AG04449 (cell line): ENCODE measurements around the gene PALM2AKAP2.

Source experiments
- CTCF ChIA-PET: fragments of 350-600 bp; formaldehyde crosslinking; extraction: SDS; loops from one replicate; lab custom pipeline; 2021; ENCODE audit warnings: antibody characterized with exemption; lab: Yijun Ruan, JAX
- POLR2A ChIA-PET: fragments of 400-600, 350-600 bp; formaldehyde crosslinking; extraction: SDS; loops from one replicate; lab custom pipeline; 2020; ENCODE audit warnings: antibody characterized with exemption, inconsistent platforms; lab: Yijun Ruan, JAX
- DNase-seq: peaks from one replicate; pipeline ENCODE4 v3.0.0-alpha.2; 2010; ENCODE audit warnings: low read depth, low spot score
- H3K4me3 ChIP-seq: 2 replicates; pipeline ENCODE4 v1.5.1; 2011; ENCODE audit warnings: low read depth, mild to moderate bottlenecking, control low read depth, low read length
- CTCF ChIP-seq: IDR thresholded peaks from one replicate; pipeline ENCODE4 v1.5.1; 2011; ENCODE audit warnings: mild to moderate bottlenecking, moderate library complexity, low read length, control low read depth, inconsistent platforms; ENCODE audit not compliant: insufficient read depth; ENCODE audit errors: missing control alignments

PALM2AKAP2 gene

DNA sequence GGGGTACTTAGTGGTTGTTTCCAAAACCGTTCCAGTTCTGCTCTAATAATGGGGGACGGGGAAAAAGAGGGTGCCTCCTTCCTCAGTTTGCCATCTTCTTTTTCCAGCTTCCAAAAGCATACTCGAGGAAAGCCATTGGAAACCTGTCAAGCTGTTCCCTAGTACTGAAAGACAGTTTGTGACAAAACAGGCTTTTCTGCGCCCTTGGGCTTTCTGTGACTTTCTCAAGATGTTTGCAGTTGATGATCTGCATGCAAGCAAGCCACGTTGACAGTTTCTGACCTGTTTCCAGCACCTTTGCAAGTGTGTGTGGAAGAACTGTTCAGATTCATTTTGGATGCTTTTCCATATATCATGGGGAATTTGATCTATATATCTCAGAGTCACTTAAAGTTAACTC lies 26.7 kb upstream of the PALM2AKAP2 start:
- no peak for DNase-seq
- POLR2A ChIA-PET, result no interaction called here
- CTCF ChIA-PET, result no interaction called here
- no peak for TF ChIP-seq CTCF
- no peak overlapping the region for H3K4me3 ChIP-seq

GRCh38 chr9:109755040-109755439 lies 25.0 kb upstream of the PALM2AKAP2 start:
- ChIA-PET CTCF (interaction anchor here (1.0 to 1.1 kb wide), 2 partner anchors 9 to 62 kb away, joined by 3 to 4 read pairs; no protein-coding TSS in a partner anchor), POLR2A (no interaction called here)
- no peak overlapping the region for H3K4me3 ChIP-seq
- no peak for DNase-seq
- TF ChIP-seq CTCF, result no peak

GRCh38 chr9:109759589-109759988 lies 20.4 kb upstream of the PALM2AKAP2 start:
- TF ChIP-seq CTCF, result no peak
- ChIA-PET POLR2A (no interaction called here), CTCF (no interaction called here)
- no peak for DNase-seq
- no peak overlapping the region for H3K4me3 ChIP-seq

- no peak overlapping the region for H3K4me3 ChIP-seq
- no peak for DNase-seq
- ChIA-PET POLR2A (no interaction called here), CTCF (interaction anchor here (0.6 to 0.9 kb wide), 2 partner anchors 52 to 461 kb away, joined by 3 to 4 read pairs; no protein-coding TSS in a partner anchor)
- TF ChIP-seq CTCF, result no peak
These were observed 14.7 kb upstream of the PALM2AKAP2 start for GRCh38 chr9:109765278-109765677.

DNA sequence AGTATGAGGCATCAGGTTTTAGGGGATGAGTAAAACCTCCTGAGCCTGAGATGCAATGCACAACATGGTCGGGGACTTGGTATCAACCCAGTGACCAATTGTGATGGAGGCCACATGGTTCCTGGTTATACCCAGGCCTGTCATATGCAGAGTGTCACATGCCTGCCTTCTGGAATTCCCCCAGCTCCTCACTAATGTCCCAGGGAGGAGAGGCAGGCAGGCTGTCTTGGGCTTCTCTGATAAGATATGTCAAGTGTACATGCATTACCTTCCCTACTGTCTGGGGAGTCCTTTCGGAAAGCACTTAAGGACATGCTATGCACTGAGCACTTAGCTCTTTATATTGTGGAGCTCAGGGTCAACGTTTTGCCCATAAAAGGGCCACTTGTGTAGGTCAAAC lies 14.2 kb upstream of the PALM2AKAP2 start:
- no peak for DNase-seq
- ChIA-PET CTCF (interaction anchor here (0.9 kb wide), 1 partner anchor 19 kb away, joined by 3 read pairs; no protein-coding TSS in a partner anchor), POLR2A (no interaction called here)
- no peak for TF ChIP-seq CTCF
- no peak overlapping the region for H3K4me3 ChIP-seq

- no peak for TF ChIP-seq CTCF
- no peak overlapping the region for H3K4me3 ChIP-seq
- ChIA-PET POLR2A (no interaction called here), CTCF (interaction anchor here (0.9 to 1.3 kb wide), 2 partner anchors 18 to 26 kb away, joined by 3 read pairs; no protein-coding TSS in a partner anchor)
- peak; percentile 83 for DNase-seq
These were observed 13.6 kb upstream of the PALM2AKAP2 start for GRCh38 chr9:109766351-109766750.
